ENCODE data around the gene NKPD1.

Gene NKPD1

DNA sequence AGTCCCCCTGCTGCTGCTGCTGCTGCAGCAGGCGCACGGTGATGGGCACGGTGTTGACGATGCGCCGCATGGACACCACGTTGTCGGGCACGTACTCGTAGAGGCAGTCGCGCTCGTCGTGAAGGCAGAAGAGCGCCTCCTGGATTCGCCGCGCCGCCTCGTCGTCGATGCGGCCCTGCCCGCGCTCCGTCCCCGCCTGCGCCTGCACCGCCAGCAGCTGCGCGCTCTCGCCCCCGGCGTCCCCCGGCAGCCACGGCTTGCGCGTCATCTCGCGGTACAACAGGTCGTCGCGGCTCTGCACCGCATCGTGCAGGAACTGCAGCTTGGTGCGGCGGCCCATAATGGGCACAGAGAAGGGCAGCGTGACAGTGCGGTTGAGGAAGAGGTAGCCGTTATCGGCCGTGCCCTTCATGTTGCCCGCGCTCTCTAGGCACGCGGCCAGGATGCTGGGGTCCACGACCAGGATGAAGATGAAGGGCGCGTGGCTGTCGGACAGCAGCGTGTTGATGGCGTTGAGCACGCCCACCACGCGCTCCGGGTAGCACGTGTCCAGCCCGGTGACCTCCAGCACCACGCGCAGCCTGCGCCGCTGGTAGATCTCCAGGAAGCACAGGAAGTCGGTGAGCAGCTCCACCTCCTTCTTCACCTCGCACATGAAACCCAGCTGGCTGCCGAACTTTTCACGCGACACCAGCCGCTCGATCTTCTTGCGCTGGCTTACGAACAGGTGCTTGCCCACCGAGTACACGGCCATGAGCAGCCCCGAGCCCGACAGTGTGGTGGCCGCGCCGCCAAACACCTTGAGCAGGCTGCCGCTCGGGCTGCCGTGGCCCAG, 8.1 kb downstream of the NKPD1 start:
- H3K4me1 ChIP-seq (ENCODE audit: insufficient read depth, low read length): peaks cover 12% of the 10 kb centered on the region
- no peaks in the 10 kb centered on the region for H3K36me3 ChIP-seq (ENCODE audit: insufficient read depth, low read length)
- H3K9ac ChIP-seq (ENCODE audit: low read depth, low read length): no peak overlapping the region
- no peaks in the 10 kb centered on the region for H3K9me3 ChIP-seq (ENCODE audit: control insufficient read depth, insufficient read depth, low read length)

DNA sequence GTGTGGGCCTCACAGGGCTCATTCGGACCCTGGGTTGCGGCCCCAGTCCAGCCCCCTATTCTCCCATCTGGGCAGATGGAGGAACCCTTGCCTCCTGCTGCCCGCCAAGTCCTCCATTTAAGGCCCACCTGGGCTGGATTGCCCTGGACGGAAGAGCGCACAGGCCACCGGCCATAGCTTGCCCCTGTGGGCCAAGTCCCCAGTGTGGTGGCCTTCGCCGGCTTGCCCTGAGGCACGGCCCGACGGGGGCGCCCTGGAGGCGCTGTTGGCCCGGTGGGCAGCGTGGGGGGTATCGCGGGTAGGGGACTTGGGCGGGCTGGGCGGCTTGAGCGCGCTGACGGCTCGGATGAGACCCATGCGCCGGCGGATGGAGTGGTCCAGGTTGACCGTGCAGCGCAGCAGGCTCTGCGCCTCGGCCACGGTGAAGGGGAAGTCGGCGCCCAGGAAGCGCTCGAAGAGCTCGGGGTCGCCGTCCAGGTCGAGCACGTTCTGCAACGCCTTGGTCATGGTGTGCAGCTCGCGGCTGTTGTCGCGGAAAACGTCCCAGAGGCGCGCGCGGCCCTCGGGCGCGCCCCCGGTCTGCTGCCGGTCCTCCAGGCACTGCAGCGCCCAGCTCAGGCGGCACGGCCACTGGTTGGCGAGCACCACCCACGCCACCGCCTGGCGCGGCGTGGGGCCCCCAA, 8.8 kb downstream of the NKPD1 start:
- H3K36me3 ChIP-seq (ENCODE audit: insufficient read depth, low read length): no peaks in the 10 kb centered on the region
- no peak overlapping the region for H3K9ac ChIP-seq (ENCODE audit: low read depth, low read length)
- H3K9me3 ChIP-seq (ENCODE audit: control insufficient read depth, insufficient read depth, low read length): no peaks in the 10 kb centered on the region
- peaks cover 12% of the 10 kb centered on the region for H3K4me1 ChIP-seq (ENCODE audit: insufficient read depth, low read length)

- no peaks in the 10 kb centered on the region for H3K9me3 ChIP-seq (ENCODE audit: control insufficient read depth, insufficient read depth, low read length)
- H3K36me3 ChIP-seq (ENCODE audit: insufficient read depth, low read length): no peaks in the 10 kb centered on the region
- peaks cover 9% of the 10 kb centered on the region for H3K4me1 ChIP-seq (ENCODE audit: insufficient read depth, low read length)
- H3K9ac ChIP-seq (ENCODE audit: low read depth, low read length): no peak overlapping the region
Measured at GRCh38 chr19:45151320-45151719, 9.5 kb downstream of the NKPD1 start.

- H3K4me1 ChIP-seq (ENCODE audit: insufficient read depth, low read length): peaks cover 5% of the 10 kb centered on the region
- H3K36me3 ChIP-seq (ENCODE audit: insufficient read depth, low read length): no peaks in the 10 kb centered on the region
- no peaks in the 10 kb centered on the region for H3K9me3 ChIP-seq (ENCODE audit: control insufficient read depth, insufficient read depth, low read length)
- H3K9ac ChIP-seq (ENCODE audit: low read depth, low read length): no peak overlapping the region
Measured at GRCh38 chr19:45150751-45151281, 10.0 kb downstream of the NKPD1 start.

DNA sequence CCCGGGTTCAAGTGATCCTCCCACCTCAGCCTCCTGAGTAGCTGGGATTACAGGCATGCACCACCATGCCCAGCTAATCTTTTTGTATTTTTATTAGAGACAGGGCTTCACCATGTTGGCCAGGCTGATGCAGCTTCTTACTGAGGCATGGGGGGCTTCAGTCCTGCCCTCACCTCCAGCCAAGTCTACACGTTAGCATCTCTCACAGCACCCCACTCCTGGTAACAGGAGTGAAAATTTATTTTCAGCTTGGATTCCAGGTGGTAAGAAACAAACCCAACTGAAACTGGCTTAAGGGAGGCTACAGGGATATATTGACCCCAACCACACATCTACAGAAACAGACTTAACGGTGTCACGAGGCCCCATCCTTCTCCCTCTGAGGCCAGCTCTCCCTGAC, 10.6 kb downstream of the NKPD1 start:
- H3K4me1 ChIP-seq (ENCODE audit: insufficient read depth, low read length): peaks cover 5% of the 10 kb centered on the region
- no peaks in the 10 kb centered on the region for H3K9me3 ChIP-seq (ENCODE audit: control insufficient read depth, insufficient read depth, low read length)
- no peaks in the 10 kb centered on the region for H3K36me3 ChIP-seq (ENCODE audit: insufficient read depth, low read length)
- no peak overlapping the region for H3K9ac ChIP-seq (ENCODE audit: low read depth, low read length)

- Histone ChIP-seq H3K4me1 (ENCODE audit: insufficient read depth, low read length) (peaks cover 2% of the 10 kb centered on the region; the same call in 1 of the 2 replicates), H3K36me3 (ENCODE audit: insufficient read depth, low read length) (peaks cover 3% of the 10 kb centered on the region; the same call in 1 of the 2 replicates), H3K9ac (ENCODE audit: low read depth, low read length) (no peak overlapping the region), H3K9me3 (ENCODE audit: control insufficient read depth, insufficient read depth, low read length) (no peaks in the 10 kb centered on the region)
Measured at GRCh38 chr19:45149129-45149528, 11.7 kb downstream of the NKPD1 start.

GRCh38 chr19:45147835-45148676, 12.7 kb downstream of the NKPD1 start:
- no peaks in the 10 kb centered on the region for H3K9me3 ChIP-seq (ENCODE audit: control insufficient read depth, insufficient read depth, low read length)
- peaks cover 3% of the 10 kb centered on the region; the same call in 1 of the 2 replicates for H3K36me3 ChIP-seq (ENCODE audit: insufficient read depth, low read length)
- H3K4me1 ChIP-seq (ENCODE audit: insufficient read depth, low read length): no peaks in the 10 kb centered on the region
- no peak overlapping the region for H3K9ac ChIP-seq (ENCODE audit: low read depth, low read length)

DNA sequence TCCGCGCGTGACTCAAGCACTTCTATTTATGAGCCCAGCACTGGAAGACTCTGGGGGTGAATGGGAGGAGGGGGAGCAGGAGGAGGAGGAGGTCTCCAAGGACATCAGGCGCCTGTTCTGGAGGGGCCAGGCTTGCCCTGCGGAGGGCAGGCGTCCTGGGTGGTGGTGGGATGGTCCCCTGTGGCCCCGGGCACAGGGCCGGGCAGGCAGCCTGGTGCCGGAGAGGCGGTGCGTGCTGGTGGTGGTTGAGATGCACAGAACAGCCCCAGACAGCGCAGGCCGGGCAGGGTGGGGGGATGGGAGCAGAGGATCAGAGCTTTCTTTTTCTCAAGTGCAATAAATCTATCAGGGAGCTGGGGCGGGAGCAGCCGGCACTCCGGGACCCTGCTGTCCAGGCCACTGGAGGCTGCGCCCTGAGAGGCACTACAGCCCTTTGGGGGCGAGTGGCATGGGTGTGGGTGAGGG, 14.0 kb downstream of the NKPD1 start:
- Histone ChIP-seq H3K9me3 (ENCODE audit: control insufficient read depth, insufficient read depth, low read length) (no peaks in the 10 kb centered on the region), H3K4me1 (ENCODE audit: insufficient read depth, low read length) (no peaks in the 10 kb centered on the region), H3K9ac (ENCODE audit: low read depth, low read length) (no peak overlapping the region), H3K36me3 (ENCODE audit: insufficient read depth, low read length) (peaks cover 3% of the 10 kb centered on the region; the same call in 1 of the 2 replicates)

DNA sequence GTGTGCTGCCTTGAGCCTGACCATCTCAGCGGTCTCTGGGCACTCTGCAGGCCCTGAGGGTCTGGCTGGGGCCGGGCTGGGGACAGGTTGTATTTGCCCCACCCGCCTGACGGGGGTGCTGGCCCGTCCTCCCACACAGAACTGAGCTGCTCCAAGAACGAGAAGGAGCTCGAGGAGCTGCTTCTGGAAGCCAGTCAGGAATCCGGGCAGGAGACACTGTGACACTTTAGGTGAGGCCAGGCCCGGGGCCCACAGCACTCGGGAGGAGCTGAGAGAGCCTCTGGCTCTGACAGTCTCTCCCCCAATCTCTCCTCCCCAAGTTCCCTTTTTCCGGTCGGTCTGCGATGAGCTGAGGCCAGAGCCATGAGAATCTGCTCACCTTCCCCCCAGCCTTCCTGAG, 14.5 kb downstream of the NKPD1 start:
- no peak overlapping the region for H3K9ac ChIP-seq (ENCODE audit: low read depth, low read length)
- peaks cover 3% of the 10 kb centered on the region; the same call in 1 of the 2 replicates for H3K36me3 ChIP-seq (ENCODE audit: insufficient read depth, low read length)
- no peaks in the 10 kb centered on the region for H3K9me3 ChIP-seq (ENCODE audit: control insufficient read depth, insufficient read depth, low read length)
- H3K4me1 ChIP-seq (ENCODE audit: insufficient read depth, low read length): no peaks in the 10 kb centered on the region

DNA sequence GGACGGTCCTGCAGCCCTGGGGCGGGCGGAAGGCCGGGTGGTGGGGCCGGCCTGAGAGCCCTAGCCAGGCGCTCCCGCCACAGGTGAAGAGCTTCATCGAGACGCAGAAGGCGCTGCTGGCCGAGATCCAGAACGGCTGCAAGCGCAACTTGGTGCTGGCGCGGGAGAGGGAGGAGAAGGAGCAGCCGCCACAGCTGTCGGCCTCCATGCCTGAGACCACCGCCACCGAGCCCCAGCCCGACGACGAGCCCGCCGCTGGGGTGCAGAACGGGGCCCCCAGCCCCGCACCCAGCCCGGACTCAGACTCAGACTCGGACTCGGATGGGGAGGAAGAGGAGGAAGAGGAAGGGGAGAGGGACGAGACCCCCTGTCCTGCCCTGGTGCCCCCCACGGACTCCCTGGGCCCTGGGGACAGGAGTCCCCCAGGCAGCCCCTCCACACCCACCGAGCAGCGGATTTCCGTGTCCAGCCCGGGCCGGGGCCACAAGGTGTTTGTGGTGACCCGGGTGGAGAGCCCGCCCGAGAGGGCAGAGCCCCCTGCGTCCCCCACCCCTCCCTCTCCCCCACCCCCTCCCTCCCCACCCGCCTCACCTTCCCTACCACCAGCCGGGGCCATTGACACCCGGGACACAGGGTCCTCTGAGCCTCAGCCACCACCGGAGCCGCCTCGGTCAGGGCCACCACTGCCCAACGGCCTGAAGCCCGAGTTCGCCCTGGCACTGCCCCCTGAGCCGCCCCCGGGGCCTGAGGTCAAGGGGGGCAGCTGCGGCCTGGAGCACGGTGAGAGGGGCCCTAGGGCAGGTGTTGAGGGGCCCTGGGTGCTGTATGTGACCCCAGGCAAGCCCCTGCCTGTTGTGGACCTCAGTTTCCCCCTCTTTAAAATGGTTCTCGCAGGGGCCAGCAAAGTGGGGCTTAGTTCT, 15.3 kb downstream of the NKPD1 start:
- Histone ChIP-seq H3K36me3 (ENCODE audit: insufficient read depth, low read length) (peaks cover 3% of the 10 kb centered on the region; the same call in 1 of the 2 replicates), H3K4me1 (ENCODE audit: insufficient read depth, low read length) (no peaks in the 10 kb centered on the region), H3K9me3 (ENCODE audit: control insufficient read depth, insufficient read depth, low read length) (no peaks in the 10 kb centered on the region), H3K9ac (ENCODE audit: low read depth, low read length) (no peak overlapping the region)

DNA sequence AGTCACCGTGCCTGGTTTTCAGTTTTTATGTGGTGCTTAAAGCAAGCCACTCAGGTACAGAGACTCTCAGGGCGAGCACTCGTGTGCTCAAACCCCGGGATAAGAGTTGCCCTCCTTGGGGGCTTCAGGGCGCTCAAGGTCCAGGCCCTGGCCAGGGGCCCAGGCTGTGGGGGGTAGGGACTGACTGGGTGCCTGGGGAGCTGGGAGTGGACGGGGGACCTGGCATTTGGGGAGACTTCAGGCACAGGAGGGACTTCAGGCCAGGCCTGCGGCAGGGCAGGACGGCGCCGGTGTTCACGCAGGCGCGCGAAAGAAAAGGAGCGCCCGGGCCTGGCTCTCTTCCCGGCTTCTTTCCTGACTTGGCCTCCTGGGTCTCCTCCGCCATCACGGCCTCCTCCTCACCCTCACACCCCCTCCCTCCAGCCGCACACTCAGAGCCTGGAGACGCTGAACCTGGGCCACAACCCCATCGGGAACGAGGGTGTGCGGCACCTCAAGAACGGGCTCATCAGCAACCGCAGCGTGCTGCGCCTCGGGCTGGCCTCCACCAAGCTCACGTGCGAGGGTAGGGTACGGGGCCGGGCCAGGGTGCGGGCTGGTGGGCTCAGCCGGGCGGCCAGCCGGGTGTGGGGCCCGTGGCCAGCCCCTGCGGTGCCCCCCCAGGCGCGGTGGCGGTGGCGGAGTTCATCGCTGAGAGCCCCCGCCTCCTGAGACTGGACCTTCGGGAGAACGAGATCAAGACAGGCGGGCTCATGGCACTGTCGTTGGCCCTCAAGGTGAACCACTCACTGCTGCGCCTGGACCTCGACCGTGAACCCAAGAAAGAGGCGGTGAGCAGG, 16.1 kb downstream of the NKPD1 start:
- H3K9me3 ChIP-seq (ENCODE audit: control insufficient read depth, insufficient read depth, low read length): no peaks in the 10 kb centered on the region
- H3K36me3 ChIP-seq (ENCODE audit: insufficient read depth, low read length): peaks cover 3% of the 10 kb centered on the region; the same call in 1 of the 2 replicates
- H3K4me1 ChIP-seq (ENCODE audit: insufficient read depth, low read length): no peaks in the 10 kb centered on the region
- no peak overlapping the region for H3K9ac ChIP-seq (ENCODE audit: low read depth, low read length)

- H3K4me1 ChIP-seq (ENCODE audit: insufficient read depth, low read length): 0 out of 2 replicates have a peak, but pooled peaks cover 3% of the 10 kb centered on the region
- no peaks in the 10 kb centered on the region for H3K9me3 ChIP-seq (ENCODE audit: control insufficient read depth, insufficient read depth, low read length)
- H3K9ac ChIP-seq (ENCODE audit: low read depth, low read length): no peak overlapping the region
- H3K36me3 ChIP-seq (ENCODE audit: insufficient read depth, low read length): peaks cover 3% of the 10 kb centered on the region; the same call in 1 of the 2 replicates
Measured at GRCh38 chr19:45142726-45143110, 18.1 kb downstream of the NKPD1 start.

Measured in ES-I3 (cell line).